Hematopoietic multipotent progenitor cell treated with erythropoietin and hydrocortisone succinate and interleukin-3 and kit ligand, for 15 days (in vitro differentiated cells): Measurements from ENCODE around the gene PODXL.

Experiments
- DNase-seq: peaks from one replicate; pipeline ENCODE4 v3.0.0-alpha.2; 2015; ENCODE audit warnings: low spot score

Gene PODXL

GRCh38 chr7:131556053-131556908 lies at the start of gene PODXL:
Gene PODXL (minus strand): TSS chr7:131556628. CDS start chr7:131556359, 269 bp downstream.
- DNase-seq, result no peak

- DNase-seq, result no peak
Observed at GRCh38 chr7:131605280-131605878, 49.0 kb upstream of the PODXL start.

DNA sequence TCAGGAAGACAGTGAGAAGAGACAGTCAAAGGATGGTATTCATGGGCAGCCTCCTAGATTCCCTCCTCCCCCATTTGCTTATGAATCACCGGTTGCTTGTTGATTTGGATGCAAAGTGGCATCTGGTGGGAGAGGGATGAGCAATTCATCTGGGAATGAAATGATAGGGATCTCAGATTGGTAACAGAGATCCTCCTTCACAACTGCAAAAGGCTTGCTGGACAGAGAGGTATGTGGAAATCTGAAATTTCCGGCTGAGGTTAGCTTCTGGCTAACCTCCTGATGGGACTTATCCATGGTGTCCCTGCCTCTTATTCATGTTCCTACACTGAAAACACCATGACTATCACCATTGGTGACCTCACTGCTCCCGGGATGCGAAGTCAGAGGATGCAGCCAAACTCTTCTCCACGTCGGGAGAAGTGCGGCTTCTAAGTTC lies 48.4 kb upstream of the PODXL start:
- no peak for DNase-seq

DNA sequence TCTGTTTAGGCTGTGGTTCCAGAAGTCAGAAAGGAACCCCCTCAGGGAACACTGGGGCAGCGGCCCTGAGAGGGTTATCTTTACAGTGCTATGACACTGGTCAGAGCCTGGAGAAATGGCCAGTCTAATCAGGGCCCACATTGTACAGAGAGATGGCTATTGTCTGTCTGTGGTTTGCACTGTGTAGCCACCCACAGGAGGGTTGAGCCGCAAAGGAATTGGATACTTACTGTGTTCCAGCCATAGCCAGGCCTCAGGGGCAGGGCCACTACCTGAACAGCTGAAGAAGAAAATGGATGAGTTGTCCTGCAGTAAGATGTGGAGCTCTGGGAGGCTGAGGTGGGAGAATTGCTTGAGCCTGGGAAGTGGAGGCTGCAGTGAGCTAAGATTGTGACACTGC lies 47.5 kb upstream of the PODXL start:
- no peak for DNase-seq

GRCh38 chr7:131602994-131603372 lies 46.6 kb upstream of the PODXL start:
- peak; percentile 13 for DNase-seq

- DNase-seq, result no peak
Observed at GRCh38 chr7:131602304-131602993, 46.0 kb upstream of the PODXL start.

GRCh38 chr7:131600085-131600881 lies 43.9 kb upstream of the PODXL start:
- DNase-seq, result no peak

DNA sequence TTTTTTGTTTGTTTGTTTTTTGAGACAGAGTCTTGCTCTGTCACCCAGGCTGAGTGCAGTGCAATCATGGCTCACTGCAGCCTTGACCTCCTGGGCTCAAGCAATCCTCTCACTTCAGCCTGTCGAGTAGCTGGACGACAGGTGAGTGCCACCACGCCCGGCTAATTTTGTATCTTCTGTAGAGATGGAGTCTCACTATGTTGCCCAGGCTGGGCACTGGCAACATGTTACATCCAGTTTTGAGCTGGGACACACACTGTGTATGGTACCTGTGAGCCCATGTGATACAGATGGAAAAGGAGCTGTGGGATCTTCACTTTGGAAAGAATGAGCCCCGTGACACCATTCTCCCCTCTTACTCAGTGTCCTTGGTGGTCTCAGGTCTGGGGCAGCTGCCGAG lies 40.4 kb upstream of the PODXL start:
- DNase-seq, result no peak

DNA sequence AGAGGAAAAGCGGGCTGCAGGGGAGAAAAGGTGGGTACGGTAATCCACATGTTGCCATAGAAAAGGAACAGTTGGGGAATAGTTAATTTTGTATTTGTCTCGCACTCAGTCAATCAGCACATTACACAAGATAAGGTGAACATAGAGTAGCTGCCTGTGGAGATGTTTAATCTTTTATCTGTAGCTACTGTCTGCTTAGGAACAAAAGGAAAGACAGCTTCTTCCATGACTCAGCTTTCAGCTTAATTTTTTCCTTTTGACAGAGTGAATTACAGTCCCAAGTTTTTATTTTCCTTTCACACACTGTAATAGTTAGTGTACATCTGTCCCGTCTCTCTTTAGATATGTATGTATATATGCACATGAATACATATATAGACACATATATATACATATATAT lies 39.3 kb upstream of the PODXL start:
- no peak for DNase-seq

GRCh38 chr7:131591687-131592319 lies 35.4 kb upstream of the PODXL start:
- DNase-seq, result no peak

GRCh38 chr7:131587315-131587923 lies 31.0 kb upstream of the PODXL start:
- no peak for DNase-seq

DNA sequence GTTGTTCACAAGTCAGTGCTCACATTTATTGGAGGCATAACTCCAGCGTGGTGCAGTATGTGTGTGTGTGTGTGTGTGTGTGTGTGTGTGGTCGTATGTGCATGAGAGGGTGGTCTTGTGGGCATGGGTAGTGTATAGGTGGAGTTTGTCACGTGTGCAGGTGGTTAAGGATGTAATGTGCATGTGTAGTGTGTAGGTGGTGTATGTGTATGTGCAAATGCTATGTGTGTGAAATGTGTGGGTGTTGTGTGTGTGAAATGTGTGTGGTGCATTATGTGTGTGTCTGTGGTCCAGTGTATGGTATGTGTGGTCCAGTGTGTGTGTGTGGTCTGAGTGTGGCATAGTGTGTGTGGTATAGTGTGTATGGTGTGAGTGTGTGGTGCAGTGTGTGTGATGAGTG lies 30.3 kb upstream of the PODXL start:
- DNase-seq, result no peak

GRCh38 chr7:131586259-131586658 lies 29.8 kb upstream of the PODXL start:
- DNase-seq, result no peak

GRCh38 chr7:131583430-131583829 lies 27.0 kb upstream of the PODXL start:
- no peak for DNase-seq

DNA sequence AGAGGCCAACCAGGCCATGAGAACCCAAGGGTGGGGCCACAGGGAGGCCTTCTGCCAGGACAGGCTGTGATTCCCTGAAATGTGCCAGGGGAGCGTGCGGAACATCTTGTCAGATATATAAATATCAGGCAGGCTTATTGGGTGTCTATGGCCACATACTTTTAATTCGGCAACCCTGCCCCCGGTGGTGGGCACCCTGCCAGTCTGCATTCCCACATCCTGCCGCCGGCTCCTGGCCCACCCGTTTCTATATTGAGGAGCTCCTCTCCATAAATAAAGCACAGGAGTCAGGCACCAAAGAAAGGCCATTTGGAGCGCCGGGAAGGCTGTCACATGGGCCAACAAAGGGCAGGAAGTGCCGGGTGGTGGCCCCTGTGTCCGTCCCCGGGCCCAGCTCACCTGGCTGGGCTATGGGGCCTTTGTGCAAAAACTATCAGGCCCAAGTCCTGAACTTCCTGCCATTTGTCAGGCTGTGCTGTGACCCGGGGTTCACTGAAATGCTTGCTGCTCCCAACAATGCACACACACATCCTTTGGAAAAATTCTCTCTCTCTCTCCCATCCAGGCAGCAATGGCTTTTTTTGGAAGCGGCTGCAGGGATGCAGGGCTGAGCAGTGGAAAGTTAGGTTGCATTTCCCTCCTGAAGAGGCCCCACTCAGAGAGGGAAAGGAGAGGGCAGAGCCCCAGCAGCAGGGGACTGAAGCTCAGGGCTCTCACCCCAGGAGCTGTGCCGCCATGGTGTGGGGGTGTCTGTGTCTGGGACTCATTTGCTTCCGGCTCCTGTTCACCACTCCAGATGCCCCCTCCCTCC lies 25.0 kb upstream of the PODXL start:
- no peak for DNase-seq

GRCh38 chr7:131578602-131579001 lies 22.2 kb upstream of the PODXL start:
- DNase-seq, result no peak

- no peak for DNase-seq
Observed at GRCh38 chr7:131574741-131575140, 18.3 kb upstream of the PODXL start.

GRCh38 chr7:131570401-131570800 lies 14.0 kb upstream of the PODXL start:
- DNase-seq, result no peak

GRCh38 chr7:131568970-131569369 lies 12.5 kb upstream of the PODXL start:
- DNase-seq, result no peak

DNA sequence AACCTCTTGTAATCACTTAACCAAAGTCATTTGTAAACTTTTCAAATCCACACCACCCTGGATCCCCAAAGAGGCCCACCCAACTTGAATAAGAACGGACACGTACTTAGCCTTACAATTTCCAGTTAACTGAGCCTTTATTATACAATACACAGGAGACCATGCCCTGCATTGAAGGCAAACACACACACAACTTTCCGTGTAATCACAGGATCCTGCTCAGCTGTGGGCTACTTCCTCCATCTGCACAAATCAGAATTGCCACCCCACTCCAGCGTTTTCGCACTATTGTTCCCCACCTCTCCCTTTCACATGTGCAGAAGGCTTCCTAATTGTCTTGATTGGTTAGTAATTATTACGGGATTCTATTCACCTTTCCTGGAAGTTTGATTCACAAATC lies 12.1 kb upstream of the PODXL start:
- DNase-seq, result no peak
